BJ (cell line): Measurements from ENCODE around the gene MUC5B. TPM values are rescaled to one million over a fixed set of nuclear protein-coding genes. Genes with fewer than 3 reads are reported as not detected.

ENCODE experiments used
- CTCF ChIA-PET: fragments of 350-600 bp; formaldehyde crosslinking; extraction: SDS; loops from one replicate; lab custom pipeline; 2021; ENCODE audit warnings: antibody characterized with exemption, inconsistent platforms; lab: Yijun Ruan, JAX
- POLR2A ChIA-PET: fragments of 300-600 bp; sonication (Branson Sonifier 250); formaldehyde crosslinking; extraction: SDS; loops from one replicate; lab custom pipeline; 2021; ENCODE audit warnings: antibody characterized with exemption; lab: Charles Lee
- DNase-seq: peaks from one replicate; pipeline ENCODE4 v3.0.0-alpha.2; 2011; ENCODE audit warnings: low read depth
- H3K27me3 ChIP-seq: 2 replicates; pipeline ENCODE4 v1.6.0; 2011; ENCODE audit warnings: low read length; ENCODE audit not compliant: control insufficient read depth, insufficient read depth
- H3K36me3 ChIP-seq: 2 replicates; pipeline ENCODE4 v1.5.1; 2011; ENCODE audit warnings: low read length; ENCODE audit not compliant: control insufficient read depth, insufficient read depth
- H3K4me3 ChIP-seq: 2 replicates; pipeline ENCODE4 v1.5.1; 2011; ENCODE audit warnings: low read depth, mild to moderate bottlenecking, control low read depth, low read length
- polyA plus RNA-seq: library from polyadenylated mRNA; depleted of rRNA; stranded (reverse); fragments of >200 nt; gene quantifications from 2 replicates; pipeline ENCODE4 v1.2.3, GENCODE V29; 2011
- TF ChIP-seq, protein P1 (sequence below): IDR thresholded peaks from 2 replicates; pipeline ENCODE4 v1.5.1; 2011; ENCODE audit warnings: low read depth, mild to moderate bottlenecking, control low read depth, inconsistent platforms, low read length, moderate library complexity; ENCODE audit not compliant: insufficient read depth

MUC5B gene
- polyA plus RNA-seq, 1 experiment, result not detected

DNA sequence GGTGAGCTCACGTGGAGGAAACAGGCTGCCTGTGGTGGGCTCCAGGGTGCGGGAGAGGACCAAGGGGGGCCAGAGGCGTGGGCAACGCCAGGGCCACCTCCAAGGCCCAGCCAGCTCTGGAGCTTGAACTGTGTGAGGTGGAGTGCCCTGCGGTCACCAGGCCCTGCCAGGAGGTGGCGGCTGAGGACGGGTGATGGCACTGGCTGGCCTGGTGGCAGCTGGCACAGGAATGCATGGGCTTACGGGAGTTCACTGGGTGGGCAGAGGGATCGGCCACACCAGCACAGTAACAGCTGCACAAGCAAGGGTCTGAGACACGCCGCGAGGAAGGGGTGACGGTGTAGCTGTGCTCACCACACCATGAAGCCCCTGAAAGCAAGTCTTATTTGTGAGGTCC, 70.8 kb downstream of the MUC5B start:
- TF ChIP-seq, protein P1, sequence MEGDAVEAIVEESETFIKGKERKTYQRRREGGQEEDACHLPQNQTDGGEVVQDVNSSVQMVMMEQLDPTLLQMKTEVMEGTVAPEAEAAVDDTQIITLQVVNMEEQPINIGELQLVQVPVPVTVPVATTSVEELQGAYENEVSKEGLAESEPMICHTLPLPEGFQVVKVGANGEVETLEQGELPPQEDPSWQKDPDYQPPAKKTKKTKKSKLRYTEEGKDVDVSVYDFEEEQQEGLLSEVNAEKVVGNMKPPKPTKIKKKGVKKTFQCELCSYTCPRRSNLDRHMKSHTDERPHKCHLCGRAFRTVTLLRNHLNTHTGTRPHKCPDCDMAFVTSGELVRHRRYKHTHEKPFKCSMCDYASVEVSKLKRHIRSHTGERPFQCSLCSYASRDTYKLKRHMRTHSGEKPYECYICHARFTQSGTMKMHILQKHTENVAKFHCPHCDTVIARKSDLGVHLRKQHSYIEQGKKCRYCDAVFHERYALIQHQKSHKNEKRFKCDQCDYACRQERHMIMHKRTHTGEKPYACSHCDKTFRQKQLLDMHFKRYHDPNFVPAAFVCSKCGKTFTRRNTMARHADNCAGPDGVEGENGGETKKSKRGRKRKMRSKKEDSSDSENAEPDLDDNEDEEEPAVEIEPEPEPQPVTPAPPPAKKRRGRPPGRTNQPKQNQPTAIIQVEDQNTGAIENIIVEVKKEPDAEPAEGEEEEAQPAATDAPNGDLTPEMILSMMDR, result 0 out of 2 replicates have a peak, but pooled peaks have one; percentile 21
- DNase-seq, result no peak
- Histone ChIP-seq H3K27me3 (no peaks in the 10 kb centered on the region), H3K36me3 (peaks cover 22% of the 10 kb centered on the region), H3K4me3 (no peak overlapping the region)
- CTCF ChIA-PET, result interaction anchor here (1.3 to 1.6 kb wide), 3 partner anchors 12 to 222 kb away, joined by 3 to 5 read pairs (median 4); partner anchors contain the start of gene TOLLIP
- POLR2A ChIA-PET, result no interaction called here

DNA sequence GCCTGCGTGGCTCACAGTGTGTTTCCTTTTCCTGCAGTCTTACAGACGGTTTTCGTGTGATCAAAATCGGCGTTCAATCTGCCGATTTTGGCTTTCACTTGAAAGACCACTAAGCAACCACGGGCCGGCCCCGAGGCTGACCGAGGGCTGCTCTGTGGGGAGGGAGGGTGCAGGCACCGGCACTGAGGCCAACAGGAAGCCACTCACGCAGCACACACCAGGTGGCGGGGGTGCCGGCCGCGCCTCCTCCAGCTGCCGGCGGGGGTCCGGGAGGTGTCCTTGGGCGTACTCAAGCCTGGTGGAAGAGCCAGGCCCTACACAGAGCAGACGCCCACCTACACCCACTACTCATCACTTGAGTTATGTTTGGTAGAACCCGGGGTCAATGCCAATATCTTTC, 72.2 kb downstream of the MUC5B start:
- ChIA-PET POLR2A (no interaction called here), CTCF (no interaction called here)
- no peak for DNase-seq
- Histone ChIP-seq H3K36me3 (peaks cover 12% of the 10 kb centered on the region), H3K4me3 (no peak overlapping the region), H3K27me3 (no peaks in the 10 kb centered on the region)
- TF ChIP-seq, protein P1, result no peak

DNA sequence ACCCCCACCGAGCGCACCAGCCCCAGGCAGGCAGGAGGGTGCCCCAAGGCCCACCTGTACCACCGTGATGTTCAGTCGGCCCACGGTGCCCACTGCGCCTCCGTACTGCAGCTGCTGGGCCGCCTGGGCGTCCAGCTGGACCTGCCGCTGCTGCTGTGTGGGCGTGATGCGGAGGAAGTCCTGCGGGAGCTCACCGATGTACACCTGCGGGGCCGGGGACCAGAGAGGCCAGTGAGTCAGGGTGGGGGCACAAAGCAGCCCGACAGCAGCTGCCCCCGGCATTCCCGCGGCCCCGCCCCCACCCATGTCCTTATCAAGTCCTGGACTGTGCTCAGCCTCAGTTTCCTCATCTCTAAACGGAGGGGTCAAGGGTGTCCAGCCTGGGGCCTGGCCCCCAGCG, 72.7 kb downstream of the MUC5B start:
- Histone ChIP-seq H3K4me3 (no peak overlapping the region), H3K27me3 (no peaks in the 10 kb centered on the region), H3K36me3 (peaks cover 12% of the 10 kb centered on the region)
- POLR2A ChIA-PET, result no interaction called here
- TF ChIP-seq, protein P1, result no peak
- CTCF ChIA-PET, result no interaction called here
- no peak for DNase-seq

DNA sequence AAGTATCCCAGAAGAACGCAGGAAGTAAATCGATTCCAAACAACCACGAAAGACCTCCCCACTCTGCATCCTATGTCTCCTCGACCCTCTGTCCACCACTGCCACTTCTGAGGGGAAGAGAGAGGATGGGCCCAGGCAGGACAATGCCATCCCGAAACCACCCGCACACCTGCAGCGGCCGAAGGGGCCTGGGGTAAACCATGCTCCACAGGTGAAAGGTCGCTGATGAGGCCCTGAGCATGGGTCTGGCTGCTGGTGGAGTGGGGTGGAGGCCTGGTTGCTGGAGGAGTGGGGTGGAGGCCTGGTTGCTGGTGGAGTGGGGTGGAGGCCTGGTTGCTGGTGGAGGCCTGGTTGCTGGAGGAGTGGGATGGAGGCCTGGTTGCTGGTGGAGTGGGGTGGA, 73.4 kb downstream of the MUC5B start:
- no peak overlapping the region for H3K4me3 ChIP-seq
- CTCF ChIA-PET, result no interaction called here
- TF ChIP-seq, protein P1, result no peak
- POLR2A ChIA-PET, result no interaction called here
- H3K36me3 ChIP-seq, result peaks cover 12% of the 10 kb centered on the region
- no peak for DNase-seq
- H3K27me3 ChIP-seq, result no peaks in the 10 kb centered on the region

DNA sequence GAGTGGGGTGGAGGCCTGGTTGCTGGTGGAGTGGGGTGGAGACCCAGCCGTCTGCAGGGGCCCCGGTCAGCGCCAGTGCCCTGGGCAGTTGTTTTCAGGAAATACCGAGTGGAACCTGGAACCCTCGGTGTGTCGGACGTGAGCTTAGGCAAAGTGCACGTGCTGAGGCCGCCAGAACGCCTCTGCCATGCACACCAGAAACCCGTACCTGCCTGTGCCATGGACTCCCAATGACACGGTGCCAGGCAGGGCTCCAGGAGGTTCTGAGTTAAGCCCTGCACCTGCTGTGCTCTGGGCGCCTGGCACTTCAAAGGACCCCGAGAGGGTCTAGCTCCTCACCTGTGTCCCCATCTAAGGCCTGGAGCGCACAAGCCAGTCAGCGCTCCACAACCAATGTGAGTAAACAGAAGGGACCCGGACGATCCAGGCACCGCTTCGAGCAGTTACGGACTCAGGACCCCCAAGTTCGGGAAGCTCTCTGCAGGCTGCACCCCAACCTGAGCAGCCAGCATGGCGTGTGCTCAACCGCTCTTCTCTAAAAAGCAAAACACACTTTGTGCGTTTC, 74.2 kb downstream of the MUC5B start:
- no peak for DNase-seq
- Histone ChIP-seq H3K27me3 (no peaks in the 10 kb centered on the region), H3K36me3 (peaks cover 12% of the 10 kb centered on the region), H3K4me3 (no peak overlapping the region)
- ChIA-PET POLR2A (no interaction called here), CTCF (no interaction called here)
- TF ChIP-seq, protein P1, result no peak
